Brain microvascular endothelial cell (primary cell): ENCODE measurements around the gene ZDHHC12.

Experiments
- DNase-seq: peaks from one replicate; pipeline ENCODE4 v3.0.0-alpha.2; 2020
- H3K27ac ChIP-seq: fragments of 250-450 bp; sonication (Bioruptor Pico); 2 replicates; pipeline ENCODE4 v1.5.1; 2020; ENCODE audit warnings: mild to moderate bottlenecking, moderate library complexity
- H3K27me3 ChIP-seq: fragments of 250-450 bp; sonication (Bioruptor Pico); replicated peaks from 2 replicates; pipeline ENCODE4 v1.5.1; 2020; ENCODE audit warnings: mild to moderate bottlenecking
- H3K36me3 ChIP-seq: fragments of 250-450 bp; sonication (Bioruptor Pico); replicated peaks from 2 replicates; pipeline ENCODE4 v1.5.1; 2020; ENCODE audit warnings: mild to moderate bottlenecking
- H3K4me3 ChIP-seq: 2 replicates; pipeline ENCODE4 v1.5.1; 2011; ENCODE audit warnings: low read depth, mild to moderate bottlenecking, control low read depth, low read length, moderate library complexity
- CTCF ChIP-seq: IDR thresholded peaks from 2 replicates; pipeline ENCODE4 v1.5.1; 2011; ENCODE audit warnings: low read depth, mild to moderate bottlenecking, moderate library complexity, low read length, control low read depth, inconsistent platforms; ENCODE audit errors: missing control alignments
- in situ Hi-C: cut with HindIII; loops from 2 replicates; pipeline ENCODE4 v1.10.0; 2017; ENCODE audit warnings: low sequenced_read_pairs, low pct_ligation_motif_present

ZDHHC12 gene

GRCh38 chr9:128715436-128715750 lies 8.5 kb downstream of the ZDHHC12 start:
- no peak overlapping the region for H3K27ac ChIP-seq
- no peak for DNase-seq
- H3K4me3 ChIP-seq, result no peak overlapping the region
- no peak for TF ChIP-seq CTCF
- in situ Hi-C loops, result no loop called here
- H3K36me3 ChIP-seq, result no peaks in the 10 kb centered on the region
- no peaks in the 10 kb centered on the region for H3K27me3 ChIP-seq

GRCh38 chr9:128714586-128715435 lies 9.1 kb downstream of the ZDHHC12 start:
- TF ChIP-seq CTCF, result no peak
- Histone ChIP-seq H3K27me3 (no peaks in the 10 kb centered on the region), H3K27ac (no peak overlapping the region), H3K36me3 (no peaks in the 10 kb centered on the region), H3K4me3 (no peak overlapping the region)
- in situ Hi-C loops, result no loop called here
- no peak for DNase-seq

GRCh38 chr9:128713941-128714573 lies 9.9 kb downstream of the ZDHHC12 start:
- TF ChIP-seq CTCF, result no peak
- H3K36me3 ChIP-seq, result no peaks in the 10 kb centered on the region
- no peak for DNase-seq
- H3K27ac ChIP-seq, result no peak overlapping the region
- no peaks in the 10 kb centered on the region for H3K27me3 ChIP-seq
- in situ Hi-C loops, result no loop called here
- H3K4me3 ChIP-seq, result no peak overlapping the region

- no peaks in the 10 kb centered on the region for H3K27me3 ChIP-seq
- TF ChIP-seq CTCF, result no peak
- no peaks in the 10 kb centered on the region for H3K36me3 ChIP-seq
- no peak overlapping the region for H3K27ac ChIP-seq
- no peak for DNase-seq
- no peak overlapping the region for H3K4me3 ChIP-seq
- in situ Hi-C loops, result no loop called here
These were observed 10.5 kb downstream of the ZDHHC12 start for GRCh38 chr9:128713411-128713780.

- Histone ChIP-seq H3K36me3 (no peaks in the 10 kb centered on the region), H3K27ac (no peak overlapping the region), H3K4me3 (no peak overlapping the region), H3K27me3 (no peaks in the 10 kb centered on the region)
- no peak for DNase-seq
- TF ChIP-seq CTCF, result no peak
- in situ Hi-C loops, result no loop called here
These were observed 11.2 kb downstream of the ZDHHC12 start for GRCh38 chr9:128712451-128713410.
